ENCODE measurements around the gene VAMP7. TPM values are rescaled to one million over a fixed set of nuclear protein-coding genes. Genes with fewer than 3 reads are reported as not detected.
A peak's percentile ranks its signal among the peaks of the same experiment; 100 is the strongest.
"Not testable (repeated sequence)": the region's sequence is repeated elsewhere in the genome, so short reads cannot be mapped to it uniquely, and the experiment has no call there.

Gene VAMP7, protein sequence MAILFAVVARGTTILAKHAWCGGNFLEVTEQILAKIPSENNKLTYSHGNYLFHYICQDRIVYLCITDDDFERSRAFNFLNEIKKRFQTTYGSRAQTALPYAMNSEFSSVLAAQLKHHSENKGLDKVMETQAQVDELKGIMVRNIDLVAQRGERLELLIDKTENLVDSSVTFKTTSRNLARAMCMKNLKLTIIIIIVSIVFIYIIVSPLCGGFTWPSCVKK
- 10 to 100 TPM; 23.9 to 32.9 (median 32.6) TPM for total RNA-seq
- long read RNA-seq, donor 1, transcript VAMP7-202 (8 exons, 2,646 nt), result major isoform, 42 of 51 reads
- long read RNA-seq, donor 1, partial matches to known transcripts, result 1 of 51 reads
- long read RNA-seq, donor 1, other reads (novel, unspliced or antisense), result 2 of 51 reads
- long read RNA-seq, donor 2, transcript VAMP7-202 (8 exons, 2,646 nt), result major isoform, 15 of 20 reads
- long read RNA-seq, donor 2, partial matches to known transcripts, result 1 of 20 reads
- long read RNA-seq, donor 2, other reads (novel, unspliced or antisense), result 3 of 20 reads

GRCh38 chrX:155881158-155881993 lies at the start of gene VAMP7:
Gene VAMP7 (plus strand): TSS chrX:155881345. CDS start chrX:155889467, 8,122 bp downstream.
- no peaks in the 10 kb centered on the region for H3K4me1 ChIP-seq (ENCODE audit: low read depth)
- intact Hi-C loops (cut with DNase I, micrococcal nuclease), result no loop called here
- H3K9me3 ChIP-seq, result peaks cover 5% of the 10 kb centered on the region
- H3K36me3 ChIP-seq (ENCODE audit: low read depth), result no peaks in the 10 kb centered on the region
- peak; percentile 99 for ATAC-seq
- DNase-seq, result peak; percentile 87 to 92 (median 87)
- no peak for TF ChIP-seq CTCF (IDR thresholded peaks at IDR 0.05)
- peak within 1 kb of the TSS; percentile 41 for H3K4me3 ChIP-seq

DNA sequence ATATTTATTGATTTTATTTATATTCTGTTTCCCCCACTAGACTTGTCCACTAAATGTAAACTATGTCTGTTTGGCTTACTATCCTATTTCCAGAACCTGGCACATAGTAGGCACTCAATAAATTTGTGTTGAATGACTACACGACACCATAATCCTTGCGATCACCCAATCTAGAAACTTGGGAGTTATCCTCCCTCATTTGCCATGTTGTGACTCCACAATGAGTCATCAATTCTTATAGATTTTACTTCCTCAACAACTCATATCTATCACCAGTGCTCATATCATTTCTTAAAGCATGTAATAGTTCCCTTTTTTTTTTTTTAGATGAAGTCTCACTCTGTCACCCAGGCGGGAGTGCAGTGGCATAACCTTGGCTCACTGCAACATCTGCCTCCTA lies 39.9 kb upstream of the VAMP7 start:
- H3K9me3 ChIP-seq, result peaks cover 6% of the 10 kb centered on the region
- no peak for TF ChIP-seq CTCF (IDR thresholded peaks at IDR 0.05)
- intact Hi-C loops (cut with DNase I, micrococcal nuclease), result no loop called here
- DNase-seq, result no peak
- H3K4me1 ChIP-seq (ENCODE audit: low read depth), result no peaks in the 10 kb centered on the region
- H3K4me3 ChIP-seq, result no peak overlapping the region
- no peaks in the 10 kb centered on the region for H3K36me3 ChIP-seq (ENCODE audit: low read depth)
- ATAC-seq, result no peak

GRCh38 chrX:155851786-155852185 lies 29.4 kb upstream of the VAMP7 start:
- H3K9me3 ChIP-seq; intact Hi-C loops (cut with DNase I, micrococcal nuclease); DNase-seq; H3K4me1 ChIP-seq (ENCODE audit: low read depth); ATAC-seq; H3K4me3 ChIP-seq; H3K36me3 ChIP-seq (ENCODE audit: low read depth): not testable (repeated sequence)

DNA sequence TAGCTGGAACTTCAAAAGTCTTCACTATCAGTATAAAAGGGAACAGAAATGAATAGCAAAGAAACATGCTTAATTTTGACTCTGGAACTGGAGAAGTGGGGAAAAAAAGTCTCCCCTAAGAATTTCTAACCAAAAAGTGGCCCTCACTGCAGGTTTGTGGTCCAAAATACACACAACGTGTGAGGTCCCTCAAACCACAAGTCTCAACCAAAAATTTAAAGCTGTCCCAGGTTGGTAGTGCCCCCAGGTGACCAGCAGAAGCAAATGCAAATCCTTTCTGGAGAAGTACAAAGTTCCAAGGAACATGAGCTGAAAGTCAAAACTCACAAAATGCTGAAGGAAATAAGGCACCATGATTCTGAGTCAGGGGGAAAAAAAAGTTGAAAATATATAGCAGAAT lies 23.6 kb upstream of the VAMP7 start:
- no peak for TF ChIP-seq CTCF (IDR thresholded peaks at IDR 0.05)

DNA sequence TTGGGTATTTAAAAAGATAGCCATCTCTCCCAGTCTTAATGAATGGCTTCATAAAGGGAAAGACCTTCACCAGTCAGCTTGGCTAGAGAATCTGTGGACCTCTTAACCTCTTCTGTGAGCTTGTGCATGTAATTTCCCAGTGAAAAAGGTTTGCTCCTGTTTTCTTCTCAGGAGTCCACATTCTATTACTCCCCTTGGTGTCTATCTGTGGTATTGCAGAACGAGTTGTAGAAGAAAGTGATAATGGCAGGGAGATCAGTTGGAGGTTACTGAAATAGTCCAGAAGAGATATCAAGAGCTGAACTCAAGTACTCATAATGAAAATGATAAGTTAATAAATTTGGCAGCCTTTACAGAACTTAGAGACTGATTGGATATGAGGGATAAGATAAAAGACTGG lies 16.5 kb upstream of the VAMP7 start:
- ATAC-seq (no peak), DNase-seq (no peak)
- intact Hi-C loops (cut with DNase I, micrococcal nuclease), result no loop called here
- H3K4me1 ChIP-seq (ENCODE audit: low read depth), result no peaks in the 10 kb centered on the region
- no peaks in the 10 kb centered on the region for H3K36me3 ChIP-seq (ENCODE audit: low read depth)
- H3K9me3 ChIP-seq, result peaks cover 24% of the 10 kb centered on the region
- TF ChIP-seq CTCF (IDR thresholded peaks at IDR 0.05), result no peak
- no peak overlapping the region for H3K4me3 ChIP-seq

More for the DNA sequence above, 23.6 kb upstream of the VAMP7 start:
- DNase-seq (no peak), ATAC-seq (no peak)
- Histone ChIP-seq H3K36me3 (ENCODE audit: low read depth) (no peaks in the 10 kb centered on the region), H3K4me3 (no peak overlapping the region), H3K4me1 (ENCODE audit: low read depth) (no peaks in the 10 kb centered on the region), H3K9me3 (no peaks in the 10 kb centered on the region)
- intact Hi-C loops (cut with DNase I, micrococcal nuclease), result no loop called here

GRCh38 chrX:155865193-155865592 lies 16.0 kb upstream of the VAMP7 start:
- ATAC-seq (no peak), DNase-seq (no peak)
- Histone ChIP-seq H3K4me3 (no peak overlapping the region), H3K4me1 (ENCODE audit: low read depth) (no peaks in the 10 kb centered on the region), H3K36me3 (ENCODE audit: low read depth) (no peaks in the 10 kb centered on the region), H3K9me3 (peaks cover 24% of the 10 kb centered on the region)
- no peak for TF ChIP-seq CTCF (IDR thresholded peaks at IDR 0.05)
- intact Hi-C loops (cut with DNase I, micrococcal nuclease), result no loop called here

Measured in mucosa of descending colon (tissue), 3 donors.